GM21737 (cell line): Measurements from ENCODE around the gene BCAR1.
"Not testable (repeated sequence)": the region's sequence is repeated elsewhere in the genome, so short reads cannot be mapped to it uniquely, and the experiment has no call there.

Source experiments
- ATAC-seq: cut with Tn5 transposase; IDR thresholded peaks from one replicate; pipeline ENCODE4 v1.9.1; 2021; ENCODE audit warnings: mild to moderate bottlenecking, moderate library complexity; ENCODE audit not compliant: unreplicated experiment

BCAR1 gene

DNA sequence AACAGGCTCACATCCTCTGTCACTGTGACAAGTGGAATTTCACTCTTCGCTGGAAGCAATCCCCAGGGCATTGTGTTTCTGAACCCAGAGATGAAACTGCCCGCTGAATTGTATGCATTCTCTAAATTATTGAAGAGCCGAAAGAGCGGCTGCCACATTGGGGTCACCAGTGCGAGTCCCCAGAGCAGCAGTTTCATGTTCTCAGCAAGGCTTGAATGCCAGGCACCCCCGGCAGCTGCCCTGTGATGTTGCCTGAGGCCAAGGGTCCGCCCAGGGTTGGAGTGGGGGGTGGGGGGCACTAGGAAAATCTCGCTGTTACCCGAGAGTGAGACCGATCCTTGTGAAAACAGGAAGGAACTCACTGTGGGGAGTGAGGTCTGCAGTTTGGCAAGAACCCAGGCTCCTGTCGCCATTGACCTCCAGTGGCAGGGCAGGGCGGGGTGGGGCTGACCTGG, 20.7 kb upstream of the BCAR1 start:
- ATAC-seq = peak; percentile 52

DNA sequence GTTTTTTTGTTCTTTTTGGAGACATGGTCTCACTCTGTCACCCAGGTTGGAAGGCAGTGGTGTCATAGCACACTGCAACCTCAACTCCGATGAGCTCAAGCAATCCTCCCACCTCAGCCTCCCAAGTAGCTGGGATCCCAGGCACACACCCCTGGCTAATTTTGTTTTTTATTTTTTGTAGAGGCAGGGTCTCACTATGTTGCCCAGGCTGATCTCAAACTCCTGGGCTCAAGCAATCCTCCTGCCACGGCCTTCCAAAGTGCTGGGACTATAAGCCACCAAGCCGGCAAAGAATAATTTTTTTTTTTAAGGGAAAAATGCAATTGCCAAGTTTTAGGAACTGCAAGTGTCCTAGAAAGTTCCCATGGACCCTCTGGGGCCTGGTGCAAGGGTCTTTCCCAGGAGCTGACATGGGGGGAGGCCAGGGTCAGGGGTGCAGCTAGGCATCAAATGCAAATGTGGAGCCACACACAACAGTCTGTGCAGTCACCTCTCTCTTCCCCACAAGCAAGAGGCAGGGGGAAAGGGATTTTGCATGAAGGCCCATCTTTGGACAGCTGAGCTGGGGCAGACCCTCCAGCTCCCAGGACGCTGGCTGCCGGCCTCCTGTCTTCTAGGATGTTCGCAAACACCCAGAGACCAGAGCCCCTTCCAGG, 20.1 kb upstream of the BCAR1 start:
- ATAC-seq = no peak

DNA sequence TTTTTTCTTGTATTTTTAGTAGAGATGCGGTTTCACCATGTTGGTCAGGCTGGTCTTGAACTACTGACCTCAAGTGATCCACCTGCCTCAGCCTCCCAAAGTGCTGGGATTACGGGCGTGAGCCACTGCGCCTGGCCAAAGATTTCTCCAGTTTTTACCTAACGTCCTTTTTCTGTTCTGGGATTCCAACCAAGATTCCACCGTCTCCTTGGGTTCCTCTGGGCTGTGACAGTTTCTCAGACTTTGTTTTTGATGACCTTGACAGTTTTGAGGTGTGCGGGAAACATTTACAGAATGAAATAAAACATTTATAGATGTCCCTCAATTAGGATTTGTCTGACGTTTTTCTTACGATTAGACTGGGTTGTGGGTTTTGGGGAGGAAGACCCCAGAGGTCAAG, 17.9 kb upstream of the BCAR1 start:
- ATAC-seq = not testable (repeated sequence)

DNA sequence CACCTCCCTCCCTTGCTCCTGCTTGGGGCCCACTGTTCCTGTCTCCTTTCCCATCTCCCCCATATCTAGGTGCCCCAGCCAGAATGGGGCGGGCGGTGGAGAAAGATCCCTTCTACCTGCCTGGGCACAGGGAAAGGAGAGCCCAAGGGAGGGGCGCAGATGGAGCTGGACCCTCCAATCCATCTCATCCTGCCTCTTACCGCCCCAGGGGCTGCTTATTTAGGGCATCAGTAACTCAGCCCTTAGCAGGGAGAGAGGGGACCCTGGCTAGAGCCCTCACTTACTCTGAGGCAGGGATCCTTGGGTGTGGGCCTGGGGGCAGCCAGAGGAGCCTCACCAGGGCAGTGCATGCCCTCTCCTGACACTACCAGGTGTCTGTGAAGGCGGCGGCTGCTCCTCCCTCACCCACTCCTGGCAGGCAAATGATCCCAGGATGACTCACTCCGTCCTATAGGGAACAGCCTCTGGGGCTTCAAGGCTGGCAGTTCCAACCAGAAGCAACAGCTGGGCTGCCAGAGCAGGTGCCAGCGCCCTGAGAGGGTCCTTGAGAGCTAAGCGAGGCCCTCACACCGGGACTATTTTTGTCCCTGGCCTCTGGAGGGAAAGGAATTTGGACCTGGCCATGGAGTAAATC, 16.3 kb upstream of the BCAR1 start:
- no peak for ATAC-seq

DNA sequence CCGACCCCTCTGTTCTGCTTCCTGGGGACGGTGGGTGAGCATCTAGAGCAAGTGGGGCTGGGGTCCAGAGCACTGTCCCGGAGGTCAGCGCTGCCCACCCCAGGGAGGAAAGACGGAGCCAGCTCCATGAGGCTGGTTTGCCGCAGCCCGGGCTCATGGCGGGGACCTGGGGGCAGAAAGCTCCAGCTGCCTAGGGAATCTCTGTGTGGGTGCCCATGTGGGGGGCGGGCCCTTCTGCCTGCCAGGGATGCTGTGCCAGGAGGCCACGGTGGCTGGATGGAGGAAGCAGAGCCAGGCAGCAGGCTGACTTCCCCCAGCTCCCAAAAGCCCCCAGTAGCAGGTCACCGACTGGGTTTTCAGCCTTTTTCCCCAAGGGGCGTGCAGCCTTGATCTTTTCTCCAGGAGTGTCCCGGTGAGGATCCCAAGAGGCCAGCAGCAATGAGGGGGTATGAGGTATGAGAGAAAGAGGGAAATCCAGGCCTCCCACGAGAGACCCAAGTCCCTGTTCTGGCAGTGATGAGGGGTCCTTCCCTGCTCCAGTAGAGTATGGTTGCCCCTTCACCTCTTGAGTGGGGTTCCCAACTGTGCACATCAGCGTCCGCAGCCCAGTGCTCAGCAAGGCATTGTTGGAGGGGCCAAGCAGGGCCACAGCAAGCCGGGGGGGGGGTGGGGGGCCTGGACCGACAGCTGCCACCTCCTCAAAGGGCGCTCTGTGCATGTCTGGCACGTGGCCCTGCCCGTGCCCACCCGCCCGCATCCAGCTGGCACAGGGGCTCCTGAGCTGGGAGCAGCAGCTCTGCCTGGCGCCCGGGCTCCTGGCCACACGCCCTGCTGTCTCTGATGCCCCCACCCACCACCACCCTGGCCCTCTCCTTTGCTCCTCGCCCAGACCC, 15.6 kb upstream of the BCAR1 start:
- ATAC-seq = no peak

DNA sequence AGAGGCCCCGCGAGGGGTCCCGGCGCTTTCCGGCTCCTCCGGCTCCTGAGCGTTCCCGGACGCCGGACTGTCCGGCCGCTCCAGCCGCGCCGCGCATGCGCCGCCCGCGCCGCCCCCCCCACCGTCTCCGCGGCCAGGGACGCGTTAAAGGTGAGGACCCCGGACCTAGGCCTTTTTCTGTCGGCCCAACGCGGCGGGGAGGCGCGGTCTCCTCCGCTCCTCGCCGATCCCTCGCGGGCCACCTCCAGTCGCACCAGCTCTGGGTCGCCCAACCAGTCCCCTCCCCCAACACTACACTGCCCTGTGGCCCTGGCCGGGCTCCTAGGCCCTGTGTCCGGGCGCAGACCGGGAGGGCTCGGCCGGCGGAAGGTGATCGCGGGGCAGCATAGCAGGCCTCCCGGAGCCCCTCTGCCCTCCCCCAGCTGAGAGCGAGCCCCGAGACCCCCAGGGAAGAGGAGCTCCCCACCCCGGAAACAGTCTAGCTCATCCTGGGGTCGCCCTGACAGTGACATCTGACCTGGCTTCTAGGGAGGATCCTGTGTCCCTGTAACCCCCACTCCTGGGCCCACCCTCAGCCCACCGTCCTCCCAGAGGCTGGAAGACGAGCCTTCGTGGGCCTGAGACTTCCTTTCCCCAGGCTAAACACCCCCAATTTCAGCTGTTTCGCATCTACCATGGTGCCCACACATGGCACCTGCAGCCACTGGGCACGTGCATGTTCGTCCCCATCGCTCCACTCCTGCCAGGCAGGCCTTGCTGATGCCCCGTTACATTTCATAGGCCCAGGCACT, 14.7 kb upstream of the BCAR1 start:
- peak; percentile 50 for ATAC-seq

DNA sequence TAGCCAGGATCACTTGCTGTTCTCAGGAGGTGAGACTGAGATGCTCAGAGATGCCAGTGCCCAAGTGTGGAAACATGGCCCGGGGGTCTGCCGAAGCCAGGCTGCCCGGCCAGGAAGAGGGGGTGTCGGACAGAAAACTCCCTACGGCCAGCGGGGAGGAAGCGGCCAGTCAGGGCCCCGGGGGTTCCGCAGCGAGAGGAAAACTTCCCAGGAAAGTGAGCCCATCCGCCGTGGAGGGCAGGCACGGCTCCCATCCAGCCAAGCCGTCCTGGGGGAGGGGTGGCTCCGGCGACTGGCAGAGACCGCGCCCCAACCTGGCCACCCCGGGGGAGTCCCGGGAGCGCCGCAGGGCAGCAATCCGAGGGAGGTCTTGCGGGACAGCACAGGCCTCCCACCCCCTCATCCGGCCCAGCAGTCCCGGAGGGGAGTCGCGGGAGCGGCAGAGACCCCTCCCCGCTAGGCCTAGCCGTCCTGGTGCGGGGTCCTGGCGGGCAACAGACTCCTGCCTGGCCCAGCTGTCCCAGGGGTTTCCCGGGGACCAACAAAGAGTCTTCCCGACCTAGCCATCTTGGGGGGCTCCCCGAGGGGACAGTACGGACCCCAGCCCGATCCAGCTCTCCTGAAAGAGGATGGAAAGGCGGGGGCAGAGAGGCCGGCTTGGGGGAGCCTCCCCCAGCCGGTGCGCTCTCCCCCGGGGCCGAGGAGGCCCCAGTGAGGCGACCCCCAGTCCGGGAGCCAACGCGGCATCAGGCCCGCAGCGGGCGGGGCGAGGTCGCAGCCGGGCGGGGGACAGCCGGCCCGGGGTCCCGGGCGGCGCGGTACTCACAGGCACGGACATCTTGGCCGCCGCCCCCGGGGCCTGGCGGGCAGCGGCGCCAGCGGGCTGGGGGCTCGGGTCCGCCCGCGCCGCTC, 13.8 kb upstream of the BCAR1 start:
- peak; percentile 29 for ATAC-seq

DNA sequence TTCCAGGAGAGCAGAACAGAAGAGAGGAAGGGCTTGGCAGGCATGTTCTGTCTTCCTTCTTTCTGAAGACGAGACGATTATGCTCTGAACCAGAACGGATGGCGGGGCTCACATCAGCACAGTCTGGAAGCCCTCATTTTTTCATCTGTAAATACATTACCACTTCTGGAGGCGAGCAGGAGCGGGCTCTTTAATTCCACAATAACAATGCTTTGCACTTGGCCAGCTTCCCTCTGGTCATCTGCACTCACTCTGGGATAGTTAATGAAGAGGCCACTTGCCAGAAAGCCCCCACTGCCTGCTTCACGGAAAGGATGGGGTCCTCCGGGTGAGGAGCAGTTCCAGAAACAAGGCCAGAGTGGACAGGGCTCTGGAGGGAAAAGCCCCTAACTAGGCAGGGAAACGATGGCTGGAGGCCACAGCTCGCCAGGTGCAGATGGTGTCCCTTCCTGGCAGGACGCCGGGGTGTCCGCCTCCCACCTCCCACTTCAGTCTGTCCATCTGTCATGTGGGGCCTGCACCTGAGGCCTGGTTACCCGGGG, 13.1 kb upstream of the BCAR1 start:
- ATAC-seq = no peak

DNA sequence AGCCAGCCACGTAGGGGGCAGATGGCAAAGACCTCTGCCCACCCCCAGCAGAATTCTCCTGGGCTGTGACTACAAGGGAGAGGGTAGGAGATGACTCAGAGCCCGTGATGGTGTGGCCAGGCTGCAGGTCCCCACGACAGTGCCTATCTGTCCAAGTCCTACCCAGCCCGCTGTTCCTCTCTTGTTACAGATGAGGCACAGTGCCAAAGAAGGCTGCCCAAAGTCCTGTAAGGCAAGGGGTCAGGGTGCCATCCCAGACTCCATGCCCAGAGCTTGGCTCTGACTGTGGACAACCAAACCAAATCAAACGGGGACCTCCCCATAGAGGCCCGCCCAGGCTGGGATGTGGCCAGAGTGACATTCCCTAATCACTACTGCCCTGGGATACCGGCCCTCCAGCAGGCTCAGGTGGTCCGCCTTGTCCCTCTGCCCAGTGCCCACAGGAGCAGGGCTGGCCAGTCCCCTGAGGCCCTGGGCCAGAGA, 12.6 kb upstream of the BCAR1 start:
- ATAC-seq = no peak

DNA sequence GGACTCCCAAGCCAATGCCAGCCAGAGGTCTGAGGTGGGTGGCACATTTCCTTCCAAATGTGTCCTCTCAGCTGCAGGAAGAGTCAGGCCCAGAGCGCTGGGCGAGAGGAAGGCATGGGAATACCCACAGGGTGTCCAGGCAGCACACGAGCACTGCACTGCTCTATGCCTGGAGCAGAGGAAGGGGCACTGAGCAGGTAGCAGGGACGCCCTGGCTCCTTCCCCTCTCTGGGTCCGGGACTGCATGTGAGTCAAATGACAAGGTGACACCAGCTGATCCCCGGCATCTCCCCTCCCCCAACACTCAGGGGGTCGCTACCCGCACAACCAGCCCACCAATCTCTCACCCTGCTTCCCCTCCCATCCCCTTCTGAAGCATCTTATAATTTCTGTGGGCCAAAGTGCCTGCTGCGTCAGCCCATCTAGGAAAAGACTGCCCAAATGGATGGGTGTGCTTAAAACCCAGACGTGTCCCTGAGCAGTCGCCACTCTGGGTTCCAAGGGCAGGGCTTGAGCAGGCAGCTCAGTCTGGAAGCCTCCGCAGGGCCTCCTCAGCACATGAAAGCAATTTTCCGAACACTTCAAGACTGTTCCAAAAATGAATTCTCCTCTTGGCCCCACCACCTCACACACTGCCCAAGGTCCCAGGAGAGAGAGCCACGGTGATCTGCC, 12.0 kb upstream of the BCAR1 start:
- ATAC-seq = no peak

DNA sequence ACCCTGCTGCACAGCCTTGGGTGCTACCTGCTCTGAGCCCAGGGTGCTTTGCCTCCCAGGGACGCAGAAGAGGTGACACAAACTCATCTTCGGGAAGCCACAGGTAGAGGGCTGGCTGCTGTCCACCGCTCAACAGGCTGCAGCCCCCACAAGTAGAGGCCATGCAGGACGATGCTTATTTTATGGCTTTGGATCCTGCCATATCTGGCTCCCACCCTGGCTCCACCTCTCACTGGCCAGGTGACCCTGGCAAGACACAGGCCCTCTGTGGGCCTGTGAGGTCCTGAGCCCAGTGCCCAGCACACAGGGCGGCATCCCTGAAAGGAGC, 11.3 kb upstream of the BCAR1 start:
- ATAC-seq = no peak

DNA sequence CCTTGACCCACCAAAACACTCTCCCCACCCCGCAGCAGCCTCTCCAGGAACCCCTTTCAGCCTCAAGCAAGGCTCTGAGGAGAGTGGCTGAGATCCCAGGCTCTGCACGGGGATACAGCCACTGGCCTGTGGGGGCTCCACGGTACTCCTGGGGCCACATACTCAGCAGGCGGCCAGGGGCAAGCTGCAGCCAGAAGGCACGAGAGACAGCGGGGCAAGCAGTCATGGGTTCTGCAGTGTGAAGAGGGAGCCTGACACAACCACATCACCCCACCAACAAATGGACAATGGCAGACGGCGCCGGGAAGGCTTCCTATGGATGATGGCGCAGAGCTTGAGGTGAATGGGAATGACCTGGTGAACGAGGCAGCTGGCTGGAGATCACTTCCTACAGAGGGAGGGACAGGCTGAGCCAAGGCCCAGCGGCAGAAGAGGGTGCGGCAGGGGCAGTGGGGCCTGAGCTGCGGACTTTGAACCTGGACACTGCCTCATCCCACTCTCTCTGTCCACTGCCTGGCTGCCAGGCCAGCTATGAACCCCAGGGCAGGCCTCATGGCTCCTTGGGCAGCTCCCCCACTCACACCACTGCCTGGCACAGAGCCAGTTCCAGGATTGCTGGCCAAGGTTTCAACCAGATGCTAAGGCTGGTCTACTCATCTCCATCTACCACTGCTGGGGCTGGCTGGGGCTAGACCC, 10.8 kb upstream of the BCAR1 start:
- ATAC-seq = no peak

DNA sequence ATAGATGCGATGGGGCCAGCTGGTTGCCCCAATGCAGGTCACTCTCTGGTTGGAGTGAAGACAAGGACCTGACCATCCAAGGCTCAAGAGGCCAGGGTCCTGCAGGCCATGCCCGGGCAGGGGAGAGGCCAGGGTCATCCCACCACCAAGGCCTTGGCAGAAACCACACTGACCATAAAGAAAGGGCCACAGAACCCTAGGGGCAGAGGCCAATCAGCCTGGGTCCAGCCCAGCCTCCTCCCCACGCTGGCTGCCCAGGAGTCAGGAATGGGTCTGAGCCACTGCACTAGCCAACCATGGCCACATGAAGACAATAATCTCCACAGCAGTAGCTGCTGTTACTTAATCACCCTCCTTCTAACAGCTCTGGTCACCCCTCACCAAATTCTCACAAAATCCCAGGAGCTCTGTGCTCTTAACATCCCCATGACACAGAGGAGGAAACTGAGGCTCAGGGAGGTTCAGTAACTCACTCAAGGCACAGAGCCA, 10.2 kb upstream of the BCAR1 start:
- ATAC-seq = no peak

DNA sequence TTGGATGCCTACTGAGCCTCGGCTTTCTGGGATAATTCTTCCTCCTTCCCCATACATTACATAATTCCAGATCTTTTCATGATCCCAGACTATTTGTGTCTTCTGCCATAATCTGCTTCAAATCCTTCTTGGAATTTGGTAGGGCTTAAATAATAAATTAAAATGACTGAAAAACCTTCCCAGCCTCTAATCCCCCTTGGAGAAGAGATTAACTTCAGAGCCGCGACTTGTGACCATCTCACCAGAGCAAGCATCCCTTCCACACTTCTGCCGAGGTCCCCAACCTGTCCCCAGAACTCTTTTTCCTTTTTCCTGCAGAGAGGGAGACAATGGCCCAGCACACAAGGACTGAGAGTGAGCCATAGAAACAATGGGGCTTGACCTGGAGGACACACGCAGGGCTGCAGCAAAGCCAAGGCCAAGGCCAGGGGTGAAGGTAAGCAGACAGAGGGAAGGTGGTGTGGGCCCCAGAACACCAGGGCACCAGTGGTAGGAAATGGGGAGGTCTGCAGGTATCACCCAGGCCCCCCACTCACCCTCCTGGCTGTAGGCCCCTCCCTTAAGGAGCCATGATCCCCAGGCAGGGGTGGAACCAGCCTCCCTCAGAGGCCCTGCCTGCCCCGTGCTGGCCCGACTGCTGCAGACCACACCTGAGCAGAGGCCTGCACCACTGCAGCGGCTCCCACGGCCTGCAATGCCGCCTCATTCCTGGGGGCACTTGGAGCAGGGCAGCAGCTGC, 9.6 kb upstream of the BCAR1 start:
- no peak for ATAC-seq

DNA sequence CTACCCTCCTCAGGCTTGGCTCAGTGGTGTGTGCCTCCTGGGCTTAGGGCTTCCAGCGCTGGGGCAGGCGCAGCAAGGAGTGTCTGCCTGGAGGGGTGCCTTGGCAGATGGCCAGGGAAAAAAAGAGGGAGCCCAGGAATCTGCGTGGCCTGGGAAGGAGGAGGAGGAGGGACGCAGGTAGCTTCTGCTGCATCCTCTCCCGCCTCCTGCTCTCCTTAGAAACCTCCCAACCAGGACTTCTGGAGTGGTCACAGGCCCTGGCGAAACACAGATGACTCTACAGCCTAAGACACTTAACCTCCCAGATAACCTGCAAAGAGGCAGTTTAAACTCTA, 7.3 kb upstream of the BCAR1 start:
- no peak for ATAC-seq

DNA sequence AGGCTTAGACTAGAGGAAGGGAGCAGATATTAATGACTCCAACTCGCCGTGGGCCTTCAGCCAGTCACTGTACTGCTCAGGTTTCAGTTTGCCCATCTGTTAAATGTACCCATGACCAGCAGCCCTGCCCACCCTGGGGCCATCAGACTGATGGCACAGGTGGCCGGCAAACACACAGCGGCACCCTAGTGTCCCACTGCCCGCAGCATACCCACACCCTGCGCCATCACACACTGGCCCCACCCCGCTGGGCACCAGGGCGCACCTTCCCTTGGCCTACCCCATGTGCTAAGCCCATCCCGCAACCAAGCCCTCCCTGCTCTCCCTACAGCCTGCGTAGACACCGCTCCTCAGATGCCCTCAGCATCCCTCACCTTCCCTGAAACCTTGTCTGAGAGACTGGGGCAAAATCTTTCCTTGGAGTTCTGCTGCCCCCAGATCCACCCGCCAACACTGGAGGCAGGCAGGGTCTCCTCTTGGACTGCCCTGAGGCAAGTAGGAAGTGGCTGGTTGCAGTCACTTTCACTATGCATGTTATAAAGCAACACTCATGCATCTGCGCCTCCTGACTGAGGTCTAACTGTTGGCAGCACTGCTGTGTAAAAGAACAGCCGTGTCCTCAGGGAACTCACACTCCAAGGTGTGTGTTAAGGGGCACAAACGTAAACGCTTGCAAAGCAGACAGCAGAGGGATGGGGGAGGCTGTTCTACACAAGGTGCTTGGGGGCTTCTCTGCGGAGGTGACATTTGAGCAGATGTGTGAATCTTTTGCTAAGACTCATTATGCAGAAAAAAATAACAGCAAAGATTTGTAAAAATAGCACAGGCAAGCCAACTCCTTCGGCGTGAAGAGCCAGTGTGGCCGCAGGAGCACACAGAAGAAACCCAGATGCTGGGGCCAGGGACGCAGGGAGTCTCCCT, 6.7 kb upstream of the BCAR1 start:
- no peak for ATAC-seq
